ENCODE measurements around the gene MCF2L.
A peak's percentile ranks its signal among the peaks of the same experiment; 100 is the strongest.

The MCF2L gene

DNA sequence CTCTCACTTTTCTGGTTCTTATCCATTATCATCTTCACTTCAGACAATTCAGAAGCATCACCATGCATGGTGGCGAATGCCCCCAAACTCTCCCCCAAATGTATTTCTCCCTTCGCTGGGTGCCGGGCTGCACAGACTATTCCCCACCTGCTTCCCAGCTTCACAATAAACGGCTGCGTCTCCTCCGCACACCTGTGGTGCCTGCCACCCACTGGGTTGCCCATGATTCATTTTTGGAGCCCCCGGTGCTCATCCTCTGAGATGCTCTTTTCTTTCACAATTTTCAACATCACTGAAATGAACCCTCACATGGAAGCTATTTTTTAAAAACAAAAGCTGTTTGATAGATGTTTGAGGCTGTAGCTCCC, 150.8 kb downstream of the MCF2L start:
- no peaks in the 10 kb centered on the region for H3K9me3 Mint-ChIP-seq (ENCODE audit: low read depth)

DNA sequence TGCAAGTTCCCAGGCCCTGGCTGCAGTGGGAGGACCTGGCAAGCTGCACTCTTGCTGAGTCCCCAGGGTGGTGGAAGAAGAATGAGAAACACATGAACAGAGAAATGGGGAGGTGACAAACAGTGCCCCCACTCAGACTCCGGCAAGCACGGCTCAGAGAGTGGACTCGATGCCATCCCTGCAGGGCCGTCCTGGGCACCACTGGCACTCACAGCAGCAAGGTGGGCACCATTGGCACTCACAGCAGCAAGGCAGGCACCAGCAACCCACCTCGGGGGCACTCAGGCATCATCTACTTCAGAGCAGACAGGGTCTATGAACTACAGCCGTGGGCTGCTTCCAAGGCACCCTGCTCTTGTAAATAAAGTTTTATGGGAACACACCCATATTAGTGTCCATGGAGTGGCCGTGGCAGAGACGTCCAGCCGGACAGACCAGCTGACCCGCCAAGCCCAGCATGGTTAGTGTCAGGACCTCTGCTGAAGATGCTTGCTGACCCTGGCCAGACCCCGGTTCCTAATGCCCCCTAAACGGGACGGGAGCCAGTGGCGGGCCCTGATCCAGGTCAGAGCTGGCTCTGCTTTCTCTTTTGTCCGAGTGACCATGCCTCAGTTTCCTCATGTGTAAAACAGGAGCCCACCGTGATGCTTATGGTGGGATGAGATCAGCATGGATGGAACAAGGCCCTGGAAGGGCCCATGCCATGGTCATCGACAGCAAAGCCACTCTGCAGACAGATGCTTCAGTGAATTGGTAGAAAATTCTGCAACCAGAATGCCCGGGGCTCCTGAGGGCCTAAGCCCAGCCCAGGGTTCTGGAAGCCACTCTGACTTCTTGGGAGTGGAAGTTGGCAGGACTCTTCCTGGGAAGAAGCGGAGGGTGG, 151.5 kb downstream of the MCF2L start:
- no peak overlapping the region for H3K4me3 Mint-ChIP-seq
- H3K4me1 Mint-ChIP-seq (ENCODE audit: low read depth), result no peaks in the 10 kb centered on the region
- no peaks in the 10 kb centered on the region for H3K27me3 Mint-ChIP-seq
- H3K27ac Mint-ChIP-seq, result no peak overlapping the region
- no peaks in the 10 kb centered on the region for H3K36me3 Mint-ChIP-seq
- no peaks in the 10 kb centered on the region for H3K9me3 Mint-ChIP-seq (ENCODE audit: low read depth)

More for the DNA sequence above, 150.8 kb downstream of the MCF2L start:
- H3K4me1 Mint-ChIP-seq (ENCODE audit: low read depth), result no peaks in the 10 kb centered on the region
- H3K27me3 Mint-ChIP-seq, result no peaks in the 10 kb centered on the region
- no peak overlapping the region for H3K4me3 Mint-ChIP-seq
- no peak overlapping the region for H3K27ac Mint-ChIP-seq
- H3K36me3 Mint-ChIP-seq, result no peaks in the 10 kb centered on the region

DNA sequence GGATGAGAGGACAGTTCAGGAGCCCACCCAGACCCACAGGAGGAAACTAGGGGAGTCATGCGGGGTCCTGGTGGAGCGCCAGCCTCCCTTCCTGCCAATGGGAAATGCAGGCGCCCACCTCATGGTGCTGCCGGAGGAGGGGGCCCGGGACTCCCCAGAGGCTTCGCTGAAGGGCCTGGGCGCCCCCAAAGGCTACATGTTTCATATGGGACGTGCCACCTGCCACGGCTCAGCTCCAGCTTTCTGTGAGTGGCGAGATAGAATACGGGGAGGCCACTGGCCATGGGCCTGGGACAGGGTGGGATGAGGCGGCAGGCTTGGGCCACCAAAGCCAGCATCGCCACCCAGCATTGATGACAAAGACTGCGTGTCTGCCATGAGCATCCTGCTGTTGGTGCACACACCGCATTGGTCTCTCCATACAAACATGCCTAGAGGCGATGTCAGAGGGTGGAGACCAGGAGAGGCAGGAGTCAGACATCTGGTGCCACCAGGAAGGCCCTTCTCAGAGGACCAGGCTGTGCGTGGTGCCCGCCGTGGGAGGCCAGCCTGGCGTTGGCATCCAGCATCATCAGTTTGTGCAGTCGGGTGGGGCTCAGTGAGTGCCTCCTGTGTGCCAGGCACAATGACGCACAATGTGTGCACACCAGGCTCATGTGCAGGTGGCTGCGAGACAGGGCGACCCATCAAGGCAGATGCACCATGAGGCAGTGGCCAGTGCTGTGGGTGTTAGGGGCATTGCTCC, 152.3 kb downstream of the MCF2L start:
- no peaks in the 10 kb centered on the region for H3K4me1 Mint-ChIP-seq (ENCODE audit: low read depth)
- H3K27ac Mint-ChIP-seq, result no peak overlapping the region
- H3K36me3 Mint-ChIP-seq, result no peaks in the 10 kb centered on the region
- no peak overlapping the region for H3K4me3 Mint-ChIP-seq
- H3K9me3 Mint-ChIP-seq (ENCODE audit: low read depth), result no peaks in the 10 kb centered on the region
- H3K27me3 Mint-ChIP-seq, result no peaks in the 10 kb centered on the region

DNA sequence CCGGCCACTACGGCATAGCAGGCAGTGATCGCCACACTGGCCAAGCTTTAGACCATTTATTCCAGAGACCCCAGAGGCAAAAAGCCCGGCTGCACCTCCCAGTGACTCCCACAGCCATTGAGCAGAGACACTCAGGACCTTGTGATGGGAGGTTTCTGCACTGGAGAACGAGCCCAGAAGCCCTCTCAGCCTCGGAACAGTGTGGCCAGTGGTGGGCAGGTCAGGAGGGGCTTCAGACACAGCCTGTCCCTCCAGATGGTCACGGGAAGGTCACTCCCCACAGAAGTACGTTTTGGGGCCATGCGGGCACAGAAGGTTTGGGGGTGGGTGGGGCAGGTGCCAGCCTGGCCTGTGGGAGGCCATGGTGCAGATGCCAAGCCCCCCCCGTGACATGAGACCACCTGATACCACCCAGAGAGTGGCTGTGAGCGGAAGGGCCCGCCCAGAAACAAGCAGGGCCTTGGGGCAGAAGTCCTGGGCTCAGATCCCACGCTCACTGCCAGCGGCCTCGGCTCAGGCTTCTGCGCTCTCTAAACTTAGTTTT, 153.0 kb downstream of the MCF2L start:
- H3K27me3 Mint-ChIP-seq, result no peaks in the 10 kb centered on the region
- no peaks in the 10 kb centered on the region for H3K9me3 Mint-ChIP-seq (ENCODE audit: low read depth)
- no peak overlapping the region for H3K27ac Mint-ChIP-seq
- H3K4me1 Mint-ChIP-seq (ENCODE audit: low read depth), result no peaks in the 10 kb centered on the region
- H3K4me3 Mint-ChIP-seq, result no peak overlapping the region
- no peaks in the 10 kb centered on the region for H3K36me3 Mint-ChIP-seq

DNA sequence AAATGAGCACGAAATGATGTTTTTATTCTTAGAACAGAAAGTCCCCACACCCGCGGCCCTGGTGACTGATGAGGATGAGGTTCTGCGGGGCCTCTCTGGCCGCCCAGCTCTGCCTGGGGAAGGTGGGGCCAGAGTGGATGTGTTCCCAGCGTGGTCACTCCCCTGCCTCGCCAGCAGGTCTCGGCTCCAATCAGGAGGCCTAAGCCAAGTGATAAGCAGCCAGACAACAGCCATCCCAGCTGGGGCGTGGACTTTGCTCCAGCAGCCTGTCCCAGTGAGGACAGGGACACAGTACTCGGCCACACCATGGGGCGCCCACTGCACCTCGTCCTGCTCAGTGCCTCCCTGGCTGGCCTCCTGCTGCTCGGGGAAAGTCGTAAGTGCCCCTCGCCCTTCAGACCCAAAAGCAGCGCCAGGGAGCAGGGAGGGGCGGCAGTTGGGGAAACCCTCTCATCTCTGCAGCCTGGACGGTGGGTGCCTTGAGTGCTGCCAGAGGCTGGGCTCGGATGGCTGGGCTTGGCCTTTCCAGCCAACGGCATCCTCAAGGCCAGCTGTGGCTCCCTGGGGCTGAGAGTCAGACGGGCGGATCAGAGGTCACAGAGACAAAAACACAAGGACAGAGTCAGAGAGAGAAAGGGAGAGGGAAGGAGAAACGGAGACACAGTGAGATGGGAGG, 153.7 kb downstream of the MCF2L start, which contains the start of gene F10:
Gene F10 (plus strand): TSS at position 250 of the 676 bp plus-strand sequence. CDS start 57 bp downstream, at position 307.
- Mint-ChIP-seq H3K4me1 (ENCODE audit: low read depth) (no peaks in the 10 kb centered on the region), H3K36me3 (no peaks in the 10 kb centered on the region), H3K27ac (no peak within 1 kb of the TSS), H3K4me3 (no peak within 1 kb of the TSS), H3K9me3 (ENCODE audit: low read depth) (no peaks in the 10 kb centered on the region), H3K27me3 (peaks cover 1% of the 10 kb centered on the region)

DNA sequence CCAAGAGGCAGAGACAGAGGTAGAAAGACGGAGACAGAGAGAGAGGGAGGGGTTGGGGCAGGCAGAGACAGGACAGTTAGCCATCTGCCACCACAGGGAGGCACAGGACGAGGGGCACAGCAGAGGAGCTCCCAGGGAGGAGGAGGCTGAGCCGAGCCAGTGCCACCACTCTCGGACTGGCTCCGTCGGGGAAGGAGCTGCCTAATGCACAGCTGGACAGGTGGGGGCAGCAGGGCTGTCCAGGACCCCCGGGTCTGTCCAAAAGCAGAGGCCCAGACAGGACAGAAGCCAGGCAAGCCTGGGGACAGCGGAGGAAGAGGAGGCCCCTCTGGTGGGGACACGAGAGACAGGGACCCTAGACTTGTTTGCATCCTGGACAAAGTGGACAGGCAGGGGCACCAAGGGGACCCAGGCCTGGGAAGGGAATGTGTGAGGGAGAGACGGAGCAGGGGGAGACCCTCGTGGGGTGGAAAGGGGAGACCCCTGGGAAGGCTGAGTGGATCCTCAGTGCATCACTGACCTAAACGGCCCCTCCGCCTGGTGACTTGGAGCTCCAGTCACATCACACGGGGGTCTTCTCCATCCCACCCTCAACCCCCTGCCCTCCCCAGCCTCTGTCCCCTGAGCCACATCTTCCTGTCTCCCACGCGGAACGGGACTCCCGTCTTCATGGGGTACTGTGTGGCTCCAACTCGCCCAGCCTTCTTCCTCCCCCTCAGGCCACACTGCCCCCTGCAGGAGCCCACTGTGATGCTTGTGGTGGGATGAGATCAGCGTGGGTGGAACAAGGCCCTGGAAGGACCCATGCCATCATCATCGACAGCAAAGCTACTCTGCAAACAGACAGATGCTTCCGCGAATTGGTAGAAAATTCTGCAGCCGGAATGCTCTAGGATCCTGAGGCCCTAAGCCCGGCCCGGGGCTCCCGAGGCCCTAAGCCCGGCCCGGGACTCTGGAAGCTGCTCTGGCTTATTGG, 154.5 kb downstream of the MCF2L start:
- H3K9me3 Mint-ChIP-seq (ENCODE audit: low read depth), result no peaks in the 10 kb centered on the region
- no peak overlapping the region for H3K4me3 Mint-ChIP-seq
- no peak overlapping the region for H3K27ac Mint-ChIP-seq
- no peaks in the 10 kb centered on the region for H3K36me3 Mint-ChIP-seq
- H3K4me1 Mint-ChIP-seq (ENCODE audit: low read depth), result no peaks in the 10 kb centered on the region
- peaks cover 3% of the 10 kb centered on the region for H3K27me3 Mint-ChIP-seq

DNA sequence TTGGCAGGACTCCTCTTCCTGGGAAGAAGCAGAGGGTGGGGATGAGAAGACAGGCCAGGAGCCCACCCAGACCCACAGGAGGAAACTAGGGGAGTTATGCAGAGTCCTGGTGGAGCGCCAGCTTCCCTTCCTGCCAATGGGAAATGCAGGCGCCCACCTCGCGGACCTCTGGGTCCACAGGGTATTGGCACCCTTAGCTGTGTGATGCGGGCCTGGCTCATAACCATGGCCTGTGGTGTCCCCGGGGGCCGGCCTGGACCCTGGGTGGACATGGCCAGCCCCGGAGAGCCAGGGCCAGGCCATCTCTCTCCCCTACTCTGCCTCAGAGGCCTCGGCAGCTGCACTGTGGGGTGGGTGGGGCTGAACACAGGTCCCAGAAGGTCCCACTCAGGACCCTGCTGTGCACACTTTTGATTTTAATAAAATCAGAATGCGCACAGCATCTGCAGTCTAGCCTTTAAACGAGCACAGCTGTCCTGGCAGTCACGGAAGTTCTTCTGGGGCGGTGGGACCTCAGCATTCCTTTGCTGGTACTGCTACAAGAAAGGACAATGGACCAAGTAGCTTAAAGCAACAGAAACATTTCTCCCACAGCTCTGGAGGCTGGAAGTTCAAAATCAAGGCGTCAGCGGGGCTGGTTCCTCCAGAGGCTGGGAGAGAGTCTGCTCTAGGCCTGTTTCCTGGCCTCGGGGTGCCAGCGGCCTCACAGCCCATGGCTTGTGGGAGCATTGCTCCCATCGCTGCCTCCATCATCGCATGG, 155.4 kb downstream of the MCF2L start:
- no peak overlapping the region for H3K27ac Mint-ChIP-seq
- no peaks in the 10 kb centered on the region for H3K36me3 Mint-ChIP-seq
- H3K4me1 Mint-ChIP-seq (ENCODE audit: low read depth), result no peaks in the 10 kb centered on the region
- H3K9me3 Mint-ChIP-seq (ENCODE audit: low read depth), result no peaks in the 10 kb centered on the region
- peaks cover 7% of the 10 kb centered on the region for H3K27me3 Mint-ChIP-seq
- no peak overlapping the region for H3K4me3 Mint-ChIP-seq

DNA sequence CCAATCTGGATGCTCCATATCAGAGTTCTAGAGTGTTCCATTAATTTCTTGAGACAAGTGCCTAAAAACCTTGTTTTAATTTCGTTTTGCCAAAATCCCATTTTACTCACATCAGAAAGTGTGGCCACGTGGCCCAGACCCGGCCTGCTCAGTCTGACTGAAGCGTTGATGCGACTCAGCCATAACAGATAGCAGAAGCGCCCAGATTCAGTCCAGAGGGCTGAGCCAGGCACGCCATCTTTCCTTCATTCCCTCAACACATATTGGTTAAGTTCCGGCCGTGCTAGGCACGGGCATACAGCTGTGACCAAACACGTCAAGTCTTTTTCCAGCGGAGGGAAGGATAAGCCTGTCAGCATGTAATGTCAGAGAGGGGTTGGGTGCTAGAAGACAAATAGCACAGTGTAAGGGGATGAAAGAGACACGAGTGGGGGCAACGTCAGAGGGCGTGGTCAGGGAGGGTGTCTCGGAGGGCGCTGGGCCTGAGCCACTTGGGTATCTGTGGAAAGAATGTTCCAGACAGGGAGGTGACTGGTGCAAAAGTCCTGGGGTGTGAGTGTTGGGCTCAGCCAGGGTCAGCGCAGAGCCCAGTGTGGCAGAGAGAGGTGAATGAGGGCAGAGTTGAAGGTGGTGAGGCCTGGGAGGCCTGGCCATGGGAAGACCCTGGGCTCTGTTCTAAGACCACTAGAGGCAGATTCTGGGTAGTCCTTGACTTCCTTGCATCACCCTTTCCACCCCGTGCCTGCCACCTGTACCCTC, 156.7 kb downstream of the MCF2L start:
- Mint-ChIP-seq H3K9me3 (ENCODE audit: low read depth) (no peaks in the 10 kb centered on the region), H3K4me1 (ENCODE audit: low read depth) (no peaks in the 10 kb centered on the region), H3K27ac (no peak overlapping the region), H3K4me3 (no peak overlapping the region), H3K36me3 (no peaks in the 10 kb centered on the region), H3K27me3 (peaks cover 7% of the 10 kb centered on the region)

DNA sequence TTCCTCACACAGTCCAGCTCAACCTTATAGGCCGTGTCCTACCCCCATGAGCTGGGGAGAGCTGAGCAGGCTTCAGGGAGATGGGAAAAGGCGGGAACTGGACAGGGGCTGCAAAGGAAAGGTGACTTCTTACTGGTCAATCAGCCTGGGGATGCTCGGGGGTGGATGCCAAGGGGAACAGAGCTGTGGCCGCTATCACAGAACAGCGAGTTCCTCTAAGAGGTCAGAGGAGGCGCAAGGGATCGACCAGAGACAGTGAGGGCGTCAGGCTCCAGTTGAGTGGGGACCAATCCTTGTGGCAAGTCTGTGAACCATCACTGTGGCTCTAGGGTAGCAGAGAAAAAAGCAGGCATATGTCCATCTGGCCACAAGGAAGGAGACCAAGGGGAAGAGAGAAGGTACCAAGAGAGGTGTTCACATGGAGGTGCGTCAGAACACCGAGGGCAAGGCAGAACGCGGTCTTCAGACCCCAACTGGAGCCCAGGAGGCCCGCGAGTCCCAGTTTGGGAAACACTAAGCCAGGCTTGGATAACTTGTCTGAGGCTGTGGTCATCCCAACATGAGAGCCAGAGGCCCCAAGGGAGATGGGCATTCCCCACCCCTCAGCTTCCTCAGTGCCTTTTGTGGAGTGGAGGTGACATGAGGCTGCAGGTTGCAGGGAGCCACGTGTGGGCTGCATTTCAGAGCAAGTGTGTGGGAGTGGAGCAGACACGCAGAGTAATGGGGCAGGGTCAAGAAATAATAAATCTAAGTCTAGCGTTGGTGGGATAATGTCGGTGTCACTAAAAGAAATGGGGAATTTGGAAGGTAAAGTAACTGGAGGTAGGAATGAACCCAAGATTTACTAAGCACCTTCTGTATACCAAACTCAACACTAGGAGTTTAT, 157.5 kb downstream of the MCF2L start:
- Mint-ChIP-seq H3K27ac (no peak overlapping the region), H3K4me3 (no peak overlapping the region), H3K4me1 (ENCODE audit: low read depth) (no peaks in the 10 kb centered on the region), H3K36me3 (no peaks in the 10 kb centered on the region), H3K27me3 (peaks cover 7% of the 10 kb centered on the region), H3K9me3 (ENCODE audit: low read depth) (no peaks in the 10 kb centered on the region)

DNA sequence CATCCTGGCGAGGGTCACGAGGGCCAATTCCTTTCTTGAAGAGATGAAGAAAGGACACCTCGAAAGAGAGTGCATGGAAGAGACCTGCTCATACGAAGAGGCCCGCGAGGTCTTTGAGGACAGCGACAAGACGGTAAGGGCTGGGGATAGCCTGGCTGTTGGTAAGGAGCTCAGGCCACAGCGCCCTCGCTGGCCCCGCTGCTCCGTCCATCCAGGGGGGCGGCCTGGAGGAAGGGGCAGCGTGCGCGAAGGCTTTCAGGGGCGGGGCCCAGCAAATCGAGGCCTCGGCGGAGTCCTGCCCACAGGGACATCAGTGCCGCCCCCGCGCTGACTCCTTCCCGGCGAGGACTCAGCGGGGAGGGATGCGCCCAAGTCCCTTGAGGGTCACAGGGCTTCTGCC, 160.5 kb downstream of the MCF2L start:
- no peaks in the 10 kb centered on the region for H3K36me3 Mint-ChIP-seq
- H3K4me1 Mint-ChIP-seq (ENCODE audit: low read depth), result no peaks in the 10 kb centered on the region
- H3K27ac Mint-ChIP-seq, result no peak overlapping the region
- peak overlapping the region; percentile 36 for H3K4me3 Mint-ChIP-seq
- no peaks in the 10 kb centered on the region for H3K9me3 Mint-ChIP-seq (ENCODE audit: low read depth)
- peaks cover 7% of the 10 kb centered on the region for H3K27me3 Mint-ChIP-seq

DNA sequence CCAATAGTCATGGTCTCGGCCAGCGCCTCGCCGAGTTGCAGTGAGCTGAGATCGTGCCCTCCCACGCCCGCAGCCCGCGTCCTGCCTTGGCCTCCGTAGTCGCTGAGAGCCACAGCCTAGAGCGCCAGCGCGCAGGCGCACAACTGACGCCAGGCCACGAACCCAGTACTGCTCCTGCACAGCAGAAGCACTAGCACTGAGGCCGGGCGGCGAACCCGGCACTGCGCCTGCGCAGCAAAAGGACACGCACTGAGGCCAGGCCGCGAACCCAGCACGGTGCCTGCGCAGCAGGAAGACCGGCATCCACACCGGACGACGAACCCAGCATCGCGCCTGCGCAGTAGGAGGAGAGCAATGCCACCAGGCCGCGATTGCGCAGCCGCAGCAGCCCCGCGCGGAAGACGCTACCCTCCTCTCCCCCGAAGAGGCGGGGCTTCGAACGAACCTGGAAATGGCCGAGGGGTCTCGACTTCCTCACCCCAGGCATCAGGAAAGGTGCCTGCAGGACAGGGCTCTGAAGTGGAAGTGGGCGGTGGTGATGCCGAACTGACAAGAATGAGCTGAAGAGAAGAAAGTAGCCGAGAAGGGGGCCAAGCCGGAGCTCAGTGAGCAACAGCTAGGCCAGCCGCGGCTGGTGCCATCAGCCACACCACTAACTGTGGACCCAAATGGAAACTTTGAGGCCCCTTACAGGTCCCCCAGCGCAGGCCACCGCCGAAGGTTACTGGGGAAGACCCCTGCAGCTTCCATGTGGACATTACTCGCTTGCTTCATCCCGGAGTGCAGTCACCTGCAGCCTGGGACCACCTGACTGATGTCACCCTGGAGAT, 161.1 kb downstream of the MCF2L start:
- Mint-ChIP-seq H3K4me1 (ENCODE audit: low read depth) (no peaks in the 10 kb centered on the region), H3K4me3 (peak overlapping the region; percentile 69), H3K9me3 (ENCODE audit: low read depth) (no peaks in the 10 kb centered on the region), H3K27me3 (peaks cover 7% of the 10 kb centered on the region), H3K27ac (no peak overlapping the region), H3K36me3 (no peaks in the 10 kb centered on the region)
